ENCODE measurements around the gene ZNF611. TPM values are rescaled to one million over a fixed set of nuclear protein-coding genes. Genes with fewer than 3 reads are reported as not detected.
"Not testable (repeated sequence)": the region's sequence is repeated elsewhere in the genome, so short reads cannot be mapped to it uniquely, and the experiment has no call there.

The ZNF611 gene
- total and polyA plus RNA-seq, 2 donors: 6.6 to 22.3 TPM

DNA sequence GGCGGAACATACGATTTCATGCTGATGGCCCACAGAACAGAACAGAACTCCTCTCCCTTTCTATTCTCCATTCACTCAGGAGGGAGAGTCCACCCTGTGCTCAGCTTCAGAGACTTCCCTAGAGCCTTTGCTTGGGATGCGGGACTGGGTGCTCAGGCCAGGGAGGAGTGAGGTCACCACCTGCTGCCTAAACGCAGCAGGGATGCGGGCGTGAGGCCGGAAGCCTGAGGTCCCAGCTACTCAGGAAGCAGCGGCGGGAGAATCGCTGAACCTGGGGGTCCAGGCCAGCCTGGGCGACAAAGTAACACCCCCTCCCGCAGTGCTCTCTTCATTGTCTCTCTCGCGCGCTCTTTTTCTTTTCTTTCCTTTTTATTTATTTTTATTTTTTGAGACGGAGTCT is 8.8 kb downstream of the ZNF611 start:
- not testable (repeated sequence) for H3K4me1 ChIP-seq (ENCODE audit: insufficient read depth); H3K36me3 ChIP-seq (ENCODE audit: insufficient read depth); DNase-seq (ENCODE audit: extremely low spot score); H3K27ac ChIP-seq (ENCODE audit: low read depth); H3K4me3 ChIP-seq (ENCODE audit: low read depth, low read length)
- 95% methylated on average over 16 of the region's 16 CpGs for WGBS

DNA sequence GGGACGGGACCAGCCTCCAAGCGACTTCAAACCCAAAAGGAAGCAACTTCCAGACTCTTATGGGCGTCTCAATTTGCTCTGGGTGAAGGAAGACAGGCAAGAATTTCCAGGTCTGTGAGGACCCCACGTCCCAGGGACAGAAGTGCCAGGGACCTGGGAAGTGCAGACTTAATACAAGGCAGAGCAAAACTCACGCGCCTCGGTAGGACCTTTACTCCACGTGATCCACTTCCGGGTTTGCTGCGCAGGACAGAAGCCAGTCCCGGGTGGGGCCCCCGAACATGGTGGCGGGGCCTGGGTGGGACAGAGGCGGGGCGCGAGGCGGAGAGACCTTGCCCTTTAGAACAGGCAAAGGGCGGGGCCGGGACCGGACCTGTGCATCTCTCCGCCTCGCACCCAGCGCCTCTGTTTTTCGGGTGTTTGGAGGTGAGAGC is 9.3 kb downstream of the ZNF611 start:
- no peaks in the 10 kb centered on the region for H3K36me3 ChIP-seq (ENCODE audit: insufficient read depth)
- H3K27ac ChIP-seq (ENCODE audit: low read depth): no peak overlapping the region
- 91% methylated on average over 24 of the region's 24 CpGs for WGBS
- H3K4me3 ChIP-seq (ENCODE audit: low read depth, low read length): no peak overlapping the region
- no peaks in the 10 kb centered on the region for H3K4me1 ChIP-seq (ENCODE audit: insufficient read depth)
- no peak for DNase-seq (ENCODE audit: extremely low spot score)

DNA sequence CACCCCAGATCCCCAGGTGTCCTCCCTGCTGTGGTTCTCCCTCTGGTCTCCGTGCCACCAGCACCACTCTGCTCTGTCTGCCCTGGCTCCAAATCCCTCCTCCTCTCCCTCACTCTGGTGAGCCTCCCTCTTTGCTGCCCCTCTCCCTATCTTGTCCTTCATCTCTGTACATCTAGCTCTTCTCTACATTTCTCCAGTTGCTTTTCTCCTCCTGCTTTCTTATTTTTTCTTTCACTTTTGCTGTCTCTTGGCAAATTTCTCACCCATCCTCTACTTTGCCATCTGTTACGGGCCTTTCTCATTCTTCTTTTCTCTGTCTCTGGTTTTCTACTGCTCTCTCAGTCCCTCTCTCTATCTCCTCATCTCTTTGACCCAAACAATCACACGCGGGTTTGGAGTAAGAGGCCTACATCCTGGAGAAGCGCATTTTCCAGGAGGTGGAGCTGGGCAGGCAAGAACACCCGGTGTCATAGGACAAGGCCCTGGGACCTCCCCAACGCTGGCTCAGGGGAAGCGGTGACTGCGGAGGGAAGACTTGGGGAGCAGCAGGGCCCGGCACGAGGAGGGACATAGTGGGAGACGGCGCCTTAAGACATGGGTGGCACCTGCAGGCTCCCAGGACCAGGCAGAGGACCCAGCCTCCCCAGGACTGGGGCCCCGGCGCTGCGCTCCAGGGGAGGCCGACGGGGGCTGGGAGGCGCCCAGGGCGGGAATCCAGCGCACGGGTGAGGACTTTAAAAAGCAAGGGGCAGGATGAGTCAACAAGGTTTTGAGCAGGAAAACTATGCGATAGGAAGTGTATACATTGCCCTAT is 9.9 kb downstream of the ZNF611 start:
- no peak for DNase-seq (ENCODE audit: extremely low spot score)
- WGBS: 80% methylated on average over 23 of the region's 23 CpGs
- no peak overlapping the region for H3K4me3 ChIP-seq (ENCODE audit: low read depth, low read length)
- H3K4me1 ChIP-seq (ENCODE audit: insufficient read depth): no peaks in the 10 kb centered on the region
- H3K27ac ChIP-seq (ENCODE audit: low read depth): no peak overlapping the region
- H3K36me3 ChIP-seq (ENCODE audit: insufficient read depth): no peaks in the 10 kb centered on the region

DNA sequence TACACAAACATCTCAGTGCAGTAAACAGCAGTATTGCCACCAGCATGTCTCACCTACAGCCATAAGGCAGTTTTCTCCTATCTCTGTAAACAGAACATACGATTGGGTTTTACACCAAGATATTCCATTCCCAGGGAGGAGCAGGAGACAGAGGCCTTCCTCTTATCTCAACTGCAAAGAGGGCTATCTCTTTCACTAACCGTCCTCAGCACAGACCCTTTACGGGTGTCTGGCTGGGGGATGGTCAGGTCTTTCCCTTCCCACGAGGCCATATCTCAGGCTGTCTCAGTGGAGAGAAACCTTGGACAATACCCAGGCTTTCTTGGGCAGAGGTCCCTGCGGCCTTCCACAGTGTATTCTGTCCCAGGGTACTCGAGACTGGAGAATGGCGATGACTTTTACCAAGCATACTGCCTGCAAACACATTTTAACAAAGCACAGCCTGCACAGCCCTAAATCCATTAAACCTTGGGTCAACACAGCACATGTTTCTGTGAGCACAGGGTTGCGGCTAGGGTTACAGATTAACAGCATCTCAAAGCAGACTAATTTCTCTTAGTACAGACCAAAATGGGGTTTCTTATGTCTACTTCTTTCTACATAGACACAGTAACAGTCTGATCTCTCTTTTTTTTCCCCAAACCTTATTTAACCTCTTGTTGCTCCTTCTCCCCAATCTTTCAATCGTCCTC is 10.8 kb downstream of the ZNF611 start:
- not testable (repeated sequence) for DNase-seq (ENCODE audit: extremely low spot score); H3K27ac ChIP-seq (ENCODE audit: low read depth); H3K4me3 ChIP-seq (ENCODE audit: low read depth, low read length); H3K4me1 ChIP-seq (ENCODE audit: insufficient read depth); H3K36me3 ChIP-seq (ENCODE audit: insufficient read depth)
- WGBS: 54% methylated on average over 9 of the region's 9 CpGs

DNA sequence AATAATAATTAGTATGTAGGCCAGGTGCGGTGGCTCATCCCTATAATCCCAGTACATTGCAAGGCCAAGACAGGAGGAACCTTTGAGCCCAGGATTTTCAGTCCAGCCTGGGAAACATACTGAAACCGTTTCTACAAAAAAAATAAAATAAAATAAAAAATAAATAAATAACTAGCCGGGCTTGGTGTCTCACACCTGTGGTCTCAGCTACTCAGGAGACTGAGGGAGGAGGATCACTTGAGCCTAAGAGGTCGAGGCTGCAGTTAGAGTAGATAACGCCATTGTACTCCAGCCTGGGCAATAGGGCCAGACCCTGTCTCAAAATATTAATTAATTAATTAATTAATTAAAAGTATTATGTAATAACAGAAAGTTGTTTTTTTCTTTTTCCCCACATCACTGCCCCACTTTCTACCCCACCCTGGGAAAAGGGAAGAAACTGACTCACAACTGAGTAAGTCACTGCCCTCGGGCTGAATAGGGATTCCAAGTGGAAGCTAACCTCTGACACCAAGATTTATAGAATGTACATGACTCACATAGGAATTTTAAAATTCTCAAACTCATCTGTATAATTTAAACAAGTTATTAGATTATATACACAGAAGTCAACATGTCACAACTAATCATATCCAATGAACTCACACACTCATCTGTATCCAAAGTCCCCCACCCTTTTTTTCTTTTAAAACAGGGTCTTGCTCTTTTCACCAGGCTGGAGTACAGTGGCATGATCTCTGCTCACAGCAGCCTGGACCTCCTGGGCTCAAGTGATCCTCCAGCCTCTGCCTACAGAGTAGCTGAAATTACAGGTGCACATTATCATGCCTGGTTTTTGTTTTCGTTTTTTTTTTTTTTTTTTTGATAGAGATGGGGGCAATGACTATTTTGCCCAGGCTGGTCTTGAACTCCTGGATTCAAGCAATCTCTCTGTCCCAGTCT is 12.5 kb downstream of the ZNF611 start:
- no peak for DNase-seq (ENCODE audit: extremely low spot score)
- WGBS: 75% methylated on average over 7 of the region's 7 CpGs
- H3K27ac ChIP-seq (ENCODE audit: low read depth): no peak overlapping the region
- no peaks in the 10 kb centered on the region for H3K36me3 ChIP-seq (ENCODE audit: insufficient read depth)
- H3K4me1 ChIP-seq (ENCODE audit: insufficient read depth): no peaks in the 10 kb centered on the region
- H3K4me3 ChIP-seq (ENCODE audit: low read depth, low read length): no peak overlapping the region

DNA sequence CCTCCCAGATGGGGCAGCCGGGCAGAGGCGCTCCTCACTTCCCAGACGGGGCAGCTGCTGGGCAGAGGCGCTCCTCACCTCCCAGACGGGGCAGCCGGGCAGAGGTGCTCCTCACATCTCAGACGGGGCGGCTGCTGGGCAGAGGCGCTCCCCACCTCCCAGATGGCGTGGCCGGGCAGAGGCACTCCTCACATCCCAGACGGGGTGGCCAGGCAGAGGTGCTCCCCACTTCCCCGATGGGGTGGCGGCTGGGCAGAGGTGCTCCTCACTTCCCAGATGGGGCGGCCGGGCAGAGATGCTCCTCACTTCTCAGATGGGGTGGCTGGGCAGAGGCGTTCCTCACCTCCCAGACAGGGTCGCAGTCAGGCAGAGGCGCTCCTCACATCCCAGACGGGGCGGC is 14.3 kb downstream of the ZNF611 start:
- not testable (repeated sequence) for DNase-seq (ENCODE audit: extremely low spot score); H3K4me3 ChIP-seq (ENCODE audit: low read depth, low read length); H3K4me1 ChIP-seq (ENCODE audit: insufficient read depth); H3K36me3 ChIP-seq (ENCODE audit: insufficient read depth); H3K27ac ChIP-seq (ENCODE audit: low read depth)
- WGBS: 98% methylated on average over 21 of the region's 21 CpGs

DNA sequence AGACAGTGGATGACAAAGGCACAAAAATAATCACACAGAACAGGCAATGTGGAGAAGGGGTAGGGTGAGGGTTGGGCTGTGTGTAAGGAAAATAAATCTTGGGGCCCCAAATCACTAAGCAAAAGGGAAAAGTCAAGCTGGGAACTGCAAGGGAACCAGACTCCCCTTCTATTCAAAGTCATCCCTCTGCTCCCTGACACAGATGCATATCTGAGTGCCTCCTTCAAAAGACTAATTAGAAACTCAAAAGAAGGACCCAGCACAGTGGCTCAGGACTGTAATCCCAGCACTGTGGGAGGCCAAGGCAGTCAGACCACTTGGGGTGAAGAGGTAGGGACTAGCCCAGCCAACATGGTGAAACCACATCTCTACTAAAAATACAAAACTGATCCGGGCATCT is 18.3 kb downstream of the ZNF611 start:
- no peak for DNase-seq (ENCODE audit: extremely low spot score)
- 69% methylated on average over 1 of the region's 1 CpG for WGBS
- no peak overlapping the region for H3K27ac ChIP-seq (ENCODE audit: low read depth)
- no peak overlapping the region for H3K4me3 ChIP-seq (ENCODE audit: low read depth, low read length)
- H3K36me3 ChIP-seq (ENCODE audit: insufficient read depth): no peaks in the 10 kb centered on the region
- no peaks in the 10 kb centered on the region for H3K4me1 ChIP-seq (ENCODE audit: insufficient read depth)

DNA sequence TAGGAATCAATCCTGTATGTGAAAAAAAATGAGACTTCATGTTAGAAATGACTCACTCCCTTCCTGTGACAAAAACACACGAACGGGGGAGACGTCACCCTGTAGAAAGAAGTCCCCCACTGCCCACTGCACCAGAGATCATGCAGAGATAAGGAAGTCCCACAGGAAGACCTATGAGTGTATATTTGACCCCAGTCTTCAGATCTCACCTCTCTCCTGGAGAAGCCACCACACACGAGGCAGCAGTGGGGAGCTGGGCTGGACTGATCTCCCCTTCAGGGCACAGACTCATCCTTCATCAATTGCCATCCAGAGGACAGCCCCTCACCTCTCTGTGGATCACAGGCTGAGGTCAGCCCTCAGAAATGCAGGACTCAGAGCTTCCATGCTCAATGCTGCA is 18.9 kb downstream of the ZNF611 start:
- H3K27ac ChIP-seq (ENCODE audit: low read depth); H3K4me1 ChIP-seq (ENCODE audit: insufficient read depth); H3K36me3 ChIP-seq (ENCODE audit: insufficient read depth); DNase-seq (ENCODE audit: extremely low spot score); H3K4me3 ChIP-seq (ENCODE audit: low read depth, low read length): not testable (repeated sequence)
- WGBS: 50% methylated on average over 4 of the region's 4 CpGs

DNA sequence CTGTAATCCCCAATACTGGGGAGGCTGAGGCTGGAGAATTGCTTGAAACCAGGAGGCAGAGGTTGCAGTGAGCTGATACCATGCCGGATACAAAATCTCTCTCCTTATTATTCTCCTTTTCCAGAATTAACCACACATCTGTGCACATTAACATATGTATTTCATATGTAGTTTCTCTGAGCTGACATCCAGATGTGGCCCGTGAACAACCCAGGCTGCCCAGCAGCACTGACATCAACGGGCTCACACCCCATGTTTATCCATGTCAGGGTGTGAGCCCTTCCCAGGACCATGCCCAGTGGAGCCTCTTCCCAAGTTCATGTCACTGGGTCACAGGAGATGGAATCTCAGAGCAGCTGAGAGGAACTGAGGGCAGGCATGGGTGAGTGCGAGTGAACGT is 19.5 kb downstream of the ZNF611 start:
- not testable (repeated sequence) for DNase-seq (ENCODE audit: extremely low spot score); H3K4me1 ChIP-seq (ENCODE audit: insufficient read depth); H3K27ac ChIP-seq (ENCODE audit: low read depth); H3K36me3 ChIP-seq (ENCODE audit: insufficient read depth); H3K4me3 ChIP-seq (ENCODE audit: low read depth, low read length)
- 81% methylated on average over 5 of the region's 5 CpGs for WGBS

DNA sequence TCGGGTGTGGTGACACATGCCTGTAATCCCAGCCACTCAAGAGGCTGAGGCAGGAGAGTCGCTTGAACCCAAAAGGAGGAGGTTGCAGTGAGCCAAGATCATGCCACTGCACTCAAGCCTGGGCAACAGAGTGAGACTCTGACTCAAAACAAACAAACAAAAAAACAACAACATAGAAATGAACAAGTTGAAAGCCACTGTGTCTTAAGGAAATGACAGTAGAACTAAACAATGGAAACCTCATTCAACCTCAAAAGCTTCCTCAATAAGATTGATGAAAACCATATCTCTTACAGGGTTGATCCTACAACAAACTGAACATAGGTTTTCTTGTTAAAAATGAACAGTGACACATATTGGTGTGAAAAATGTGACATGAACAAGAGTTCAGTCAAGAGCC is 21.8 kb downstream of the ZNF611 start:
- not testable (repeated sequence) for H3K4me1 ChIP-seq (ENCODE audit: insufficient read depth); H3K36me3 ChIP-seq (ENCODE audit: insufficient read depth); H3K27ac ChIP-seq (ENCODE audit: low read depth); H3K4me3 ChIP-seq (ENCODE audit: low read depth, low read length); DNase-seq (ENCODE audit: extremely low spot score)
- WGBS: 99% methylated on average over 2 of the region's 2 CpGs

DNA sequence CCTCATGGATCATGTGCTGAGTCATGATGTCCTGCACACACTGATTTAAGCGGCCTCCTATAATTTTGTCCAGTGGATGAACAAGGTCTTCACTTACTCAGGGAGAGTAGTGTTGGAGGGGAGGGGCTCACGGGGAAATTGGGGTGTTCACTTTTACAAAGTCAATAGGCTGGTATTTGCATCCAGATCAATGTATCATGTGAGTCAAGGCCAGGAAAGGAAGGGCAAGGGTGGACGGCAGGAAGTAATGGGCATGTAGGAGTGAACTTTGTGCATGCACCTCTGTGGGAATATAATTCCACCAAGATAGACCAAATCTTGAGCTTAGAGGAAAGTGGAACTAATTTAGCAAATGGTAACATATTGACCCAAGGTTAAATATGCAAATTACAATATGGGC is 23.2 kb downstream of the ZNF611 start:
- 90% methylated on average over 3 of the region's 3 CpGs for WGBS
- DNase-seq (ENCODE audit: extremely low spot score); H3K4me3 ChIP-seq (ENCODE audit: low read depth, low read length); H3K4me1 ChIP-seq (ENCODE audit: insufficient read depth); H3K27ac ChIP-seq (ENCODE audit: low read depth); H3K36me3 ChIP-seq (ENCODE audit: insufficient read depth): not testable (repeated sequence)

DNA sequence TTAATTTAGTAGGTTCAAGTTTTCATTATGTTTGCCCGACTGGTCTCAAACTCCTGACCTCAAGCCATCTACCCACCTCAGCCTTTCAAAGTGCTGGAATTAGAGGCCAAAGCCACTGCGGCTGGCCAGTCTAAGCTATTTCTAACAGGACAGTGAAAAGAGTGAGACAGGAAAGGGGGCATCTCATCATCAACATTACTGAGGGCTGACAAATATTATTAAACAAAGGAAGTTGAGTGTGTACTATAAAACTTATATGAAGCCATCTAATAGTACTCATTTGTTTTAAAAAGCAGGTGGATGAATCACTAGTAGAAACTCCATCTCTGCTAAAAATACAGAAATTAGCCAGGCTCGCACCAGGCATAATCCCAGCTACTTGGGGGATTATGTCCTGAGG is 24.3 kb downstream of the ZNF611 start:
- peaks cover 5% of the 10 kb centered on the region for H3K36me3 ChIP-seq (ENCODE audit: insufficient read depth)
- H3K4me3 ChIP-seq (ENCODE audit: low read depth, low read length): no peak overlapping the region
- WGBS: 95% methylated on average over 3 of the region's 3 CpGs
- no peak overlapping the region for H3K27ac ChIP-seq (ENCODE audit: low read depth)
- DNase-seq (ENCODE audit: extremely low spot score): no peak
- no peaks in the 10 kb centered on the region for H3K4me1 ChIP-seq (ENCODE audit: insufficient read depth)

DNA sequence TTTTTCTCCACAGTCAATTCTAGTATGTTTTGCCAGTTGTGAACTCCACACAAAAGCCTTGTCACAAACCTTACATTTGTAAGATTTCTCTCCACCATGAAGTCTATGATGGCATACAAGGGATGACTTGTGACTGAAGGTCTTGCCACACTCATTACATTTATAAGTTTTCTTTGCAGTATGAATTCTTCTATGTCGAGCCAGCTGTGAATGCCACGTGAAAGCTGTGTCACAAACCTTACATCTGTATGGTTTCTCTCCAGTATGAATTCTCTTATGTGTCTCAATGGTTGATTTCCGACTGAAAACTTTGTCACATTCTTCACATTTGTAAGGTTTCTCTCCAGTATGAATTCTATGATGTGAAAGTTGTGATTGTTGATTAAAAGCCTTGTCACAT is 29.2 kb downstream of the ZNF611 start:
- not testable (repeated sequence) for DNase-seq (ENCODE audit: extremely low spot score); H3K4me3 ChIP-seq (ENCODE audit: low read depth, low read length); H3K27ac ChIP-seq (ENCODE audit: low read depth); H3K4me1 ChIP-seq (ENCODE audit: insufficient read depth); H3K36me3 ChIP-seq (ENCODE audit: insufficient read depth)
- 98% methylated on average over 3 of the region's 3 CpGs for WGBS
